Dendritic cell treated with granulocyte-macrophage colony-stimulating factor and Interleukin-4, amounts not matched to agents 40 ng/mL and 50 ng/mL, for 4 days (primary cell): ENCODE results near the gene IMMT.

Experiments
- H3K27ac Mint-ChIP-seq: one replicate; pipeline ENCODE4 v1.8.0; 2022; ENCODE audit warnings: mild to moderate bottlenecking, mixed read lengths
- H3K27me3 Mint-ChIP-seq: one replicate; pipeline ENCODE4 v1.8.0; 2022; ENCODE audit warnings: mild to moderate bottlenecking, mixed read lengths
- H3K36me3 Mint-ChIP-seq: one replicate; pipeline ENCODE4 v1.8.0; 2022; ENCODE audit warnings: low read depth, mixed read lengths
- H3K4me1 Mint-ChIP-seq: one replicate; pipeline ENCODE4 v1.8.0; 2022; ENCODE audit warnings: low read depth, mixed read lengths
- H3K4me3 Mint-ChIP-seq: one replicate; pipeline ENCODE4 v1.8.0; 2022; ENCODE audit warnings: mild to moderate bottlenecking, moderate library complexity, mixed read lengths
- H3K9me3 Mint-ChIP-seq: one replicate; pipeline ENCODE4 v1.8.0; 2022; ENCODE audit warnings: mixed read lengths
- intact Hi-C: fragments of 100-400 bp; cut with micrococcal nuclease; formaldehyde crosslinking; loops from one replicate; pipeline ENCODE4 v1.15.0; 2022

Gene IMMT

DNA sequence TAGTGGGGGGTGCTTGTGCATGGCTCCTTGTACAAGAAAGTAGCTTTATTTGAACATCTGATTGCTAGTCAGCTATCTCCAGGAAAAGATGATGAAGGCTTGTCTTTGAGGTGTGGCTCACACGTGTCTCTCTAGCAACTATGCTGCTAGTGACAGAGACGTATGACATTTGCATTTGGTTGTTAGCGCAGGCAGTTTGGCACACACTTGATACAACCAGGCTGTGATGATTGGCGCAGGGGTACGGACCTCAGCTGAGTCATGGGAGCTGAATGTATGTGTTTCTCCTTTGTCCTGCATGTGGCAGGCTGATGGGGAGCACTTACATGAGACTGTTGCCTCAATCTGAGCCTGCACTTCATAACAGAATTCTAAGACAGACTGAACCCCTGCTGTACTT, 59.6 kb downstream of the IMMT start:
- intact Hi-C loops = loop anchor here (10.0 kb wide), 1 partner anchor 329 kb away; no protein-coding TSS in a partner anchor
- Mint-ChIP-seq H3K27ac (no peak overlapping the region), H3K36me3 (peaks cover 99% of the 10 kb centered on the region), H3K4me1 (no peaks in the 10 kb centered on the region), H3K27me3 (no peaks in the 10 kb centered on the region), H3K4me3 (no peak overlapping the region), H3K9me3 (no peaks in the 10 kb centered on the region)

GRCh38 chr2:86134709-86135108, 60.6 kb downstream of the IMMT start:
- Mint-ChIP-seq H3K4me3 (no peak overlapping the region), H3K27me3 (no peaks in the 10 kb centered on the region), H3K36me3 (peaks cover 100% of the 10 kb centered on the region), H3K4me1 (no peaks in the 10 kb centered on the region), H3K27ac (no peak overlapping the region), H3K9me3 (no peaks in the 10 kb centered on the region)
- intact Hi-C loops = loop anchor here (10.0 kb wide), 1 partner anchor 330 kb away; no protein-coding TSS in a partner anchor

GRCh38 chr2:86124683-86125082, 70.6 kb downstream of the IMMT start:
- H3K9me3 Mint-ChIP-seq = no peaks in the 10 kb centered on the region
- H3K4me3 Mint-ChIP-seq = no peak overlapping the region
- no peak overlapping the region for H3K27ac Mint-ChIP-seq
- intact Hi-C loops = loop anchor here (10.0 kb wide), 1 partner anchor 500 kb away; no protein-coding TSS in a partner anchor
- H3K36me3 Mint-ChIP-seq = peaks cover 99% of the 10 kb centered on the region
- H3K27me3 Mint-ChIP-seq = no peaks in the 10 kb centered on the region
- H3K4me1 Mint-ChIP-seq = peaks cover 5% of the 10 kb centered on the region

DNA sequence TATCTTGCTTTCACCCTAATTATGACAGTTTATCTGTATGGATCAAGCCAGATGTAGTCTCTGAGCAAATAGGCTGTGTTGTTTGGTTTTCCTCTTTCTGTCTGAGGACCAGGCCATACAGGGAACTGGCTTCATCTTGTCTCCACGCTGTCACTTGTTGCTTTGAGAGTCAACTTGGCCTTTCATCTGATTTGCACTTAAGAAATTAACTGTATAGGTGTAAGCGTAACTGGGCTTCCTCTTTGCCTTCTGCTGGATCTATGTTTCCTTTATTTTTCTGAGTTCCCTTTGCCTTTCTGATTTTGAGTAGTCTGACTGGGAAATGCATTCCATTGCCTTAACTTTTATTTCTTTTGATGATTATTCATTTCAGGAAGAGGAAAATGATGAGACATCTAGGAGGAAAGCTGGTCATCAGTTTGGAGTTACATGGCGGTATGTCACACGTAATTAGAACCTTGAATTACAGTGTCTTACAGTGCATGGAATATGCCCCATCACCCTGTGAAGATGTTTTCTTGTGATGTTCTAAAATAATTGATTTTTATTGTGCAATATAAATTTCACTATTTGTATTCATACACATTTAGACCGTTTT, 71.8 kb downstream of the IMMT start:
- intact Hi-C loops = loop anchor here (10.0 kb wide), 1 partner anchor 499 kb away; no protein-coding TSS in a partner anchor
- H3K36me3 Mint-ChIP-seq = peaks cover 99% of the 10 kb centered on the region
- no peak overlapping the region for H3K27ac Mint-ChIP-seq

DNA sequence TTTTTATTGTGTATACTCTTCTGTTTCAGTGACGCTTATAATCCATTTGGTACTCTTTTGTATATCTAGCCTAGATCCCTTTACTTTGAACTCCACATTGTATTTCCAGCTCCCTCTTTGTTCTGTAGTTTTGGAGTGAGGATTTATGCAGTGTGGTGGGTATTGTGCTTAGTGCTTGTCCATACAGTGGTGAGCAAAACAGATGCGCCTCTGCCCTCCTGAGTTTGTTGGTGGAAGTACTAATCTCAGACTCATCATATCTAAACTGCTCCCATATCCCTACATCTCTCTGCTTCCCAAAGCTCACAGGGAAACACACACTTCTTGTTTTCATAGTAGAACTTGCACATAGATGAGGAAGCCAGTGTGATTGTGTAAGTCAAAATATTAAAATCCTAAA, 77.1 kb downstream of the IMMT start:
- H3K27me3 Mint-ChIP-seq = no peaks in the 10 kb centered on the region
- peaks cover 10% of the 10 kb centered on the region for H3K4me1 Mint-ChIP-seq
- H3K27ac Mint-ChIP-seq = no peak overlapping the region
- peaks cover 100% of the 10 kb centered on the region for H3K36me3 Mint-ChIP-seq
- H3K4me3 Mint-ChIP-seq = no peak overlapping the region
- intact Hi-C loops = no loop called here
- no peaks in the 10 kb centered on the region for H3K9me3 Mint-ChIP-seq

More for the DNA sequence above, 71.8 kb downstream of the IMMT start:
- Mint-ChIP-seq H3K4me1 (peaks cover 5% of the 10 kb centered on the region), H3K9me3 (no peaks in the 10 kb centered on the region), H3K4me3 (no peak overlapping the region), H3K27me3 (no peaks in the 10 kb centered on the region)

GRCh38 chr2:86107031-86107430, 88.2 kb downstream of the IMMT start:
- no peaks in the 10 kb centered on the region for H3K9me3 Mint-ChIP-seq
- H3K36me3 Mint-ChIP-seq = peaks cover 69% of the 10 kb centered on the region
- no peaks in the 10 kb centered on the region for H3K27me3 Mint-ChIP-seq
- H3K4me3 Mint-ChIP-seq = peak overlapping the region; percentile 98
- H3K27ac Mint-ChIP-seq = peak overlapping the region; percentile 98
- intact Hi-C loops = loop anchor here (10.0 kb wide), 1 partner anchor 492 kb away; the partner anchor contains the start of genes C2orf68 and USP39
- H3K4me1 Mint-ChIP-seq = peaks cover 43% of the 10 kb centered on the region

GRCh38 chr2:86105969-86106945, 89.0 kb downstream of the IMMT start, which contains the start of gene PTCD3:
Gene PTCD3 (plus strand): TSS chr2:86106235. CDS start chr2:86106248, 13 bp downstream.
- H3K4me3 Mint-ChIP-seq = peak within 1 kb of the TSS; percentile 98
- no peaks in the 10 kb centered on the region for H3K9me3 Mint-ChIP-seq
- intact Hi-C loops = loop anchor here (10.0 kb wide), 1 partner anchor 491 kb away; the partner anchor contains the start of genes C2orf68 and USP39
- peaks cover 48% of the 10 kb centered on the region for H3K4me1 Mint-ChIP-seq
- peaks cover 67% of the 10 kb centered on the region for H3K36me3 Mint-ChIP-seq
- H3K27ac Mint-ChIP-seq = peak within 1 kb of the TSS; percentile 98
- no peaks in the 10 kb centered on the region for H3K27me3 Mint-ChIP-seq

- H3K4me1 Mint-ChIP-seq = peaks cover 48% of the 10 kb centered on the region
- no peaks in the 10 kb centered on the region for H3K27me3 Mint-ChIP-seq
- H3K36me3 Mint-ChIP-seq = peaks cover 64% of the 10 kb centered on the region
- peak within 1 kb of the TSS; percentile 98 for H3K4me3 Mint-ChIP-seq
- no peaks in the 10 kb centered on the region for H3K9me3 Mint-ChIP-seq
- intact Hi-C loops = loop anchor here (10.0 kb wide), 1 partner anchor 491 kb away; the partner anchor contains the start of genes C2orf68 and USP39
- H3K27ac Mint-ChIP-seq = peak within 1 kb of the TSS; percentile 98
Observed at GRCh38 chr2:86105252-86105968, 89.9 kb downstream of the IMMT start, which contains the start of gene POLR1A. Gene POLR1A (minus strand): TSS chr2:86105886. CDS start chr2:86105776, 110 bp downstream.

- H3K27ac Mint-ChIP-seq = no peak overlapping the region
- peaks cover 45% of the 10 kb centered on the region for H3K4me1 Mint-ChIP-seq
- no peaks in the 10 kb centered on the region for H3K9me3 Mint-ChIP-seq
- H3K4me3 Mint-ChIP-seq = no peak overlapping the region
- intact Hi-C loops = loop anchor here (10.0 kb wide), 1 partner anchor 487 kb away; the partner anchor contains the start of genes C2orf68 and USP39
- no peaks in the 10 kb centered on the region for H3K27me3 Mint-ChIP-seq
- peaks cover 71% of the 10 kb centered on the region for H3K36me3 Mint-ChIP-seq
Observed at GRCh38 chr2:86102157-86102556, 93.1 kb downstream of the IMMT start.

DNA sequence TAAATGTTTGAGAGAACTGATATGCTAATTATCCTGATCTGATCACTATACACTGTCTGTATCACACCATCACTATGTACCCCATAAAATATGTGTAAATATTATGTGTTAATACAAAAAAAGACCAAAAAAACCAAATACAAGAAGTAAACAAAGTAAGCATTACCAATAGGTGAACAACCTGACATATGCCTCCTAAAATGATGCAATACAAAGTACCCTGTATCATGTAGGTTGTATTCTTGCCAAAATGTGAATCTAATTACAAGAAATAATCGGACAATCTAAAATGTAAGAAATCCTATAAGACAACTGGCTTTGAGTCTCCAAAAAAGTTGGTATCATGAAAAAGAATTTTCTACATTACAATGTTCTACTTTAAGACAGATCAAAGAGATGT, 97.3 kb downstream of the IMMT start:
- peaks cover 89% of the 10 kb centered on the region for H3K36me3 Mint-ChIP-seq
- no peak overlapping the region for H3K4me3 Mint-ChIP-seq
- intact Hi-C loops = loop anchor here (10.0 kb wide), 1 partner anchor 453 kb away; no protein-coding TSS in a partner anchor
- H3K27ac Mint-ChIP-seq = no peak overlapping the region
- no peaks in the 10 kb centered on the region for H3K9me3 Mint-ChIP-seq
- H3K4me1 Mint-ChIP-seq = peaks cover 18% of the 10 kb centered on the region
- no peaks in the 10 kb centered on the region for H3K27me3 Mint-ChIP-seq

GRCh38 chr2:86097114-86097896, 98.0 kb downstream of the IMMT start:
- Mint-ChIP-seq H3K36me3 (peaks cover 87% of the 10 kb centered on the region), H3K9me3 (no peaks in the 10 kb centered on the region), H3K27me3 (no peaks in the 10 kb centered on the region), H3K27ac (no peak overlapping the region), H3K4me3 (no peak overlapping the region), H3K4me1 (peaks cover 12% of the 10 kb centered on the region)
- intact Hi-C loops = loop anchor here (10.0 kb wide), 1 partner anchor 453 kb away; no protein-coding TSS in a partner anchor

GRCh38 chr2:86094229-86094628, 101.0 kb downstream of the IMMT start:
- intact Hi-C loops = loop anchor here (10.0 kb wide), 1 partner anchor 449 kb away; no protein-coding TSS in a partner anchor
- H3K4me1 Mint-ChIP-seq = peaks cover 6% of the 10 kb centered on the region
- no peak overlapping the region for H3K4me3 Mint-ChIP-seq
- no peaks in the 10 kb centered on the region for H3K27me3 Mint-ChIP-seq
- no peak overlapping the region for H3K27ac Mint-ChIP-seq
- H3K36me3 Mint-ChIP-seq = peaks cover 91% of the 10 kb centered on the region
- H3K9me3 Mint-ChIP-seq = no peaks in the 10 kb centered on the region
